Measurements from ENCODE around the gene NPNT. TPM values are rescaled to one million over a fixed set of nuclear protein-coding genes. Genes with fewer than 3 reads are reported as not detected.

Gene NPNT
- total RNA-seq, 1 donor from 2014 or later: 5.8 TPM

GRCh38 chr4:105917171-105917685 lies 22.0 kb downstream of the NPNT start:
- no peak for DNase-seq (ENCODE audit: low spot score)

GRCh38 chr4:105921301-105921700 lies 26.0 kb downstream of the NPNT start:
- DNase-seq (ENCODE audit: low spot score): no peak

- DNase-seq (ENCODE audit: low spot score): no peak
Observed at GRCh38 chr4:105923497-105924238, 28.4 kb downstream of the NPNT start.

- no peak for DNase-seq (ENCODE audit: low spot score)
Observed at GRCh38 chr4:105924341-105924740, 29.1 kb downstream of the NPNT start.

DNA sequence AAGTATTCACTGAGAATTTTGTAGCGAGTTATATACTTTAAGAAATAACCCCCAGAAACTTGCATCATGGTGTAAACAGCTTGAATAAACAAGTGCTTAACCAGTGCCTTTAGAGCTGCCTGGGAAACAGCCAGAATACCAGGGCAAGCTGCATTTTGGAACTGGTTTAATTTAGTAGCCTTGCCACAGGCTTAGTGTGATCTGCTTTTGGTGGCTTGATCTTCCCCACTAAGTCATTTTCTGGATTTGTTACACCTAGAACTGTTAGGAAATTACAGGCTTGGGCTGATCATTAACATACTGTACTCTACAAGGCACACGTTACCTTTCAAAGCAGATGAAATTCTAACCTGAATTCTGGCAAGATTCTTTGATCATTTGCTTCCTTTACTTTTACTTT lies 35.4 kb downstream of the NPNT start:
- no peak for DNase-seq (ENCODE audit: low spot score)

DNA sequence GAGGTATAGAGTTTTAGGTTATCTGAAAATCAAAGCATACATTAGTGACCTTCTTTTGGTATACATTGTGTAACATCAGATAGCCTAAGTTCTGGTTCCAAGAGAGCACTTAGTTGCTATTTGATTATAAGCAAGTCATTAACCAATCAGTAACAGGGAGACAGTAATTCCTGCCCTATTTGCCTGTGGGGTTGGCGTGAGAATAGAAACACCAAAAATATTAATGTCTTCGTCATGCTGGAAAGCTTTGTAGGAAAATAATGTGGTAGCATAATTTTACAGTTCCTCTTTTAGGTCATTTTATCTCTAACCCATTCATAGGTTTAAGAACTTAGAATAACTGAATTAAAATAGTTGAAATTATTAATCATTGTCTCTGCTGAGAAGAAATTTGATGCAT lies 37.8 kb downstream of the NPNT start:
- no peak for DNase-seq (ENCODE audit: low spot score)

DNA sequence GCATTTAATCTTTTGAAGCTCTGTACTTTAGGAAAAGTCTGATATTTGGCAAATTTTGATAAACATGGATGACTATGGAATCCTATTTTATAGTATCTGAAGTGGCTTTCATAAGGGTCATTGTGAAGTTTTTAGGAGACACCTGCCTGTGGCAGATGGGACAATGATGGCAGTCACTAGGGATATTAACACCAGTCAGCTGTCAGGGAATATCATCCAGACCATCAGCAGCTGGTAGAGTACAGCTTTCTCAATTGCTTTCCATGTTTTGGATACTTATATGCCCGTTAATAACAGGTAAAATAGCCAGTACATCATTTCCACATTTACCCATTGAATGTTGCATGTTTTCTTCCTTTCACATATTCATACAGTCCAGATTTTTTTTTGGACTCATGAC lies 39.1 kb downstream of the NPNT start:
- DNase-seq (ENCODE audit: low spot score): no peak

GRCh38 chr4:105936901-105937300 lies 41.6 kb downstream of the NPNT start:
- DNase-seq (ENCODE audit: low spot score): no peak

GRCh38 chr4:105937759-105938158 lies 42.5 kb downstream of the NPNT start:
- DNase-seq (ENCODE audit: low spot score): no peak

DNA sequence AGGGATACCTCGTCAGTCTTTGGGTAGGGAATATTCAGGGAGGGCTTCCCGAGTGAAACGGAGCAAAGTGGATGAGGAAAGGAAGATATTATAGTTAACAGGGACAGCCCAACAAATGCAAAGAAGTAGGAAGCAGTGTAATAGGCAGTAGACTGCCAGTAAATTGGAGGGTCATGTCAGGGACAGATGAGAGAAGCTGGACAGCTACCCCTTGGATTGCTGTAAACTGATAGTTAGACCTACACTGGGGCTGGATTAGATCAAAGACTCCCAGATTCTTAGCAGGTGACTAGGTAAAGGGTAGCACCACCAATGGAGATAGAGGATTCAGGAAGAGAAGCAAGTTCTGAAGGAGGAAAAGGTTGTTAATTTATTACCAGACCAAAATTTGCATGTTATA lies 48.0 kb downstream of the NPNT start:
- DNase-seq (ENCODE audit: low spot score): no peak

DNA sequence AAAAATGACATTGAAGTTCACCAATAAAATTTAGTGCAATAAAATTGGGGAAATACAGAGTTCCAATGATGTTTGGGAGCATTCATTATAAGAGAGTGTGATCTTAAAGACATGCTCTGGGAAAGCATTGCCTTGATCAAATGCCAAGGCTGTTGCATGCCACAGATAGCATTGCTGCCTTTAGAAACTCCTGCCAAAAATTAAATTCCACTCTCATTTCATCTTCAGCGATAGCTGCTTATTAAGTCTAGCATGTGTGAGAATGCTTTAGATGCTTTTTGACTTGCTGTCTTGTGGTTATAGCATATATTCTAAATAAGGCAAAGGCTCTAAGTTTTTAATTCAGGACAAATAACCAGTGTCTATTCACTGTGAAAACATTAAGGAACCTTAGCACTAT lies 49.3 kb downstream of the NPNT start:
- no peak for DNase-seq (ENCODE audit: low spot score)

GRCh38 chr4:105946771-105947170 lies 51.5 kb downstream of the NPNT start:
- DNase-seq (ENCODE audit: low spot score): no peak

DNA sequence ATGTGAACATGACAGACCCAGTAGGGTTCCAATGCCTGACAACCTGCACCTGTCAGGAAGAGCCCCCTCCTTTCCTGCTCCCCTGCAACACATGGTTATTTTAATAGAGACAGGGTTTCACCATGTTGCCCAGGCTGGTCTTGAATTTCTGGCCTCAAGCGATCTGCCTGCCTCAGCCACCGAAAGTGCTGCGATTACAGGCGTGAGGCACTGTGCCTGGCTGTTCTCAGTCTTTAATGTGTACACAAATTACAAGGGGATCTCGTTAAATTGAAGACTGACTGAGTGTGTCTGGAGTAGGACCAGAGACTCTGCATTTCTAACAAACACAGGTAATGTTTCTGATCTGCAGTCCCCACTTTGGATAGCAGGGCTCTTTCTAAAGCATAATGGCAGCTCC lies 55.4 kb downstream of the NPNT start:
- DNase-seq (ENCODE audit: low spot score): no peak

- DNase-seq (ENCODE audit: low spot score): no peak
Observed at GRCh38 chr4:105951198-105951597, 55.9 kb downstream of the NPNT start.

DNA sequence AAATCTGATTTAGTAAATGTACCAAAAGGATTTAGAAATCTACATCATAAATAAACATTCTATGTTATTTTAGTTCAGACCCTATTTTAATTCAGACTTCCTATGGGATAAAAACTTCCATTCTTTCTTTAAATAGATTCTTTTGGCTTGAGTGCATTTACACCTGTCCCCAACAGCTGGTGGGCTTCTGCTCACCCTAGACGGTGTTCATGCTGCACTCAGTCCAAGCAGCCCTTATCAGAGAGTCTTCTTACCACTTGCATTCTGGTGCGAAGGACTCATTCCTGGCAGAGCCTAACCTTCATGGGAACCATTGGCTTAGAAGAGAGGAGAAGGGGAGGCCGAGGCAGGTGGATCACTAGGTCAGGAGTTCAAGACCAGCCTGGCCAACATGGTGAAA lies 57.3 kb downstream of the NPNT start:
- DNase-seq (ENCODE audit: low spot score): no peak

DNA sequence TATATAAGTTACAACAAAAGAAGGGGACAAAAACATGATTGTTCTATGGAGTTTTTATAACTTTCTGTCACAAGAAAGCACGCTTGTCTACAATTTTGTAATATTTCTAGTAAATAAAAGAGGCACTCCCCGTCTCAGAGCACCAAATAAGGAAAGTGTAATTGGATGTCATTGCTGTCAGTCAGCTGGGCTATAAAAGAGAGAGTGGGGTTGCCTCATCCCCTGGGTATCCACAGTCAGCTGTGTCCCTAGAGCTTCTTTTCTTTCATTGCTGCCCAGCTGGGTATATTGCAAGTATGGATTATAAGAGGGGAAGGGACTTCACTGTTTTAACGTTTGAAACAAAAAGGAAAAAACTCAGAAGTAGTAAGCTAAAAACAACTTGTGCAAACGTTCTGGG lies 61.3 kb downstream of the NPNT start:
- no peak for DNase-seq (ENCODE audit: low spot score)

DNA sequence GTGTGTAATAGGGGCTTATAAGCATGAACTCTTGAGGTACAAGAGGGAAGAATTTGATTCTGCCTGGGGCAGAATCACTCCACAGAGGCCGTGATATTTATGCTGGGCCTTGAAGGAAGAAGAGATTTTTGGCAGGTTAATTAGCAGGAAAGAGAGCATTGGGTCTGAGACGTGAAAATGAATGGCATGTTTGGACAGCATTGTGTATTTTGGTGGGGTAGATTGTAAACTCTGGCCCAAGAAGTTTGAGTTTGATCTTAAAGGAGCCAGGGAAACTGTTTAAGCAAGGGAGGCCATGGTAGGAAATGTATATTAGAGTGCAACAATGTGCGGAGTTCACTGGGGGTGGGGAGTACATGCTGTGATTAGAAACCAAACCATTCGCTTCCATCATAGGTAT lies 62.4 kb downstream of the NPNT start:
- no peak for DNase-seq (ENCODE audit: low spot score)

DNA sequence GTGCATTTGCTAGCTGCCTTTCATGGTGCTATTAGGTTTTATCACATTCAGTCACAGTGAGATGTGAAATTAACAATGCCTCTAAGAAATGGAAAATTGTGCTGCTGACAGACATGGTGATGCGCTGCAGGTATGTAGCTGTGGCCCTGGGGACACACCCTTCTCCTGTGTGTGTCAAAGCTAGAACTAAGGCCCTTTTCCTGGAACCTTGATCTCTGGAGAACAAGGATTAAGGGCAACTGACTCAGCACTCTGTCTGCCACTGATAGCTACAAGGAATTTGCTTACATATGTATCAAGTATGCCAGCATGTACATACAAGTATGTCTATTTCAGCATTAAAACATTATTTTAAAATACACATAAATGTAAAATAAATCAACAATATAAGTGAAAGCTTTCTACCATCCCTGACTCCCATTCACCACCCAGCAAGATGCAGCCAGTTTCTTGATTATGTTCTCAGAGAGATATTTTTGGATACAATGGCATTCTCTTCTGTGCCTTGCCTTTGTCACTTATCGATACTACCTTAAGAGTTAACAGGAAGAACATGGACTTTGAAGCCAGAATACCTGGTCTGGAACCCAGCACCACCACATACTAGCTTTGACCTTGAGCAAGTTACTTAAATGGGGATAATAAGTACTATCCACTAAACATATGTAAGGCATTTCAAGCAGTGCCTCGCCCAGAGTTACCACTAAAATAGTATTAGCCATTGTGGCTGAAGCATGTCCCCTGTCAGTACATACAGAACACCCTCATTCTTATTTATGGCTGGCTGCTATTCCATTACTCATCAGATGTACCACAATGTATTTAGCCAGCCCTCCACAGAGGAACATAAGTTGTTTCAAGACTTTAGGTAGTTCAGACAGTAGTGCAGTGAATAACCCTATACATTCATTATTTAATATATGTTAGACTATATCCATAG lies 68.5 kb downstream of the NPNT start:
- no peak for DNase-seq (ENCODE audit: low spot score)

GRCh38 chr4:105965183-105965800 lies 70.0 kb downstream of the NPNT start:
- DNase-seq (ENCODE audit: low spot score): no peak

DNA sequence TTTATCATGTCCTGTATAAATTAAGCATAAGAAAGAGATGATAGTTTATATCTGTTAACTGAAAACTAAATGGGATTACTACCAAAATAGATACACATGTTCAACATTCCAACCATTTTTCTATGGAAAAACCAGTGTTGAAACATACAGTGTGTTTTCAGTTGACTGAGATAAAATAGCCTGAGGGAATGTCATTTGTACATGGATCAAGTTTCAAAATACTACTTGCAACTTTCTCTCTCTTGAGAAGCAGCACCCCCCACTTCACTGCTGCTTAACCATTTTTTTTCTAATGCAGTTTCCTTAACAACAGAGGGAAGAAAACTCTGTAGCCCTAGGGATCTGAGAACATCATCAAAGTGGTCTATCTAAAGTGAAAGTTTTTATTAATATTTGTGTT lies 70.8 kb downstream of the NPNT start:
- DNase-seq (ENCODE audit: low spot score): no peak

GRCh38 chr4:105967058-105967658 lies 71.9 kb downstream of the NPNT start:
- DNase-seq (ENCODE audit: low spot score): no peak

- DNase-seq (ENCODE audit: low spot score): no peak
Observed at GRCh38 chr4:105969575-105969974, 74.3 kb downstream of the NPNT start.
